GM18873 (cell line): ENCODE results near the gene MRPL20.
"Not testable (repeated sequence)": the region's sequence is repeated elsewhere in the genome, so short reads cannot be mapped to it uniquely, and the experiment has no call there.

Experiments
- ATAC-seq: cut with Tn5 transposase; IDR thresholded peaks from one replicate; pipeline ENCODE4 v1.9.1; 2021; ENCODE audit warnings: mild to moderate bottlenecking, moderate library complexity, moderate number of reproducible peaks; ENCODE audit not compliant: unreplicated experiment, low FRiP score

The MRPL20 gene

DNA sequence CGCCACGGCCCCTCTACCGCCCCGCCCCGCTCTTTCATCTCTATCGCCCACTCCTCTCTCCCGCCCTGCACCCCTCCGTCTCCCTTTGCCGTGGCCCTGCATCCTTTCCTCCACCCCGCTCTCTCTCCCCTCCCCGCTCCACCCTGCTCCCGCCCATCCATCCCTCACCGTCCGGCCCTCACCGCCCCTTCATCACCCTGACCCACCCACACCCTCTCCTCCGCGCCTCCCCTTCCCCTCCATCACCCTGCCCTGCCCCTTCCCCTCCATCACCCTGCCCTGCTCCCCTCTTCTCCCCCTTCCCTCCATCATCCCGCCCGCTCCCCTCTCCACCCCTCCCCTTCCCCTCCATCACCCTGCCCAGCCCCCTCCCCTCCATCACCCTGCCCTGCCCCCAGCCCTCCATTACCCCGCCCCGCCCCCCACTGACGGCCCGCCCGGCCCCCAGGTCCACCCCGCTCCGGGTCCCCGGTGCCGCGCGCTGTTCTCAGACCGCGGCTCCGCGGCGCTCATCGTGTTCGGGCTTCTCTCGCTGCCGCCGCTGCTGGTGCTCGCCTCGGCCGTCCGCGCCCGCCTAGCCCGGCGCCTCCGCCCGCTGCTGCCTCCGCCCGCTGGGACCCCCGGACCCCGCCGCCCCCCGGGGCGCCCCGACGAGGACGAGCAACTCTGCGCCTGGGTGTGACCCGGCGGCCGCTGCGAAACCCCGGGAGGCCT, 20.2 kb upstream of the MRPL20 start:
- no peak for ATAC-seq

DNA sequence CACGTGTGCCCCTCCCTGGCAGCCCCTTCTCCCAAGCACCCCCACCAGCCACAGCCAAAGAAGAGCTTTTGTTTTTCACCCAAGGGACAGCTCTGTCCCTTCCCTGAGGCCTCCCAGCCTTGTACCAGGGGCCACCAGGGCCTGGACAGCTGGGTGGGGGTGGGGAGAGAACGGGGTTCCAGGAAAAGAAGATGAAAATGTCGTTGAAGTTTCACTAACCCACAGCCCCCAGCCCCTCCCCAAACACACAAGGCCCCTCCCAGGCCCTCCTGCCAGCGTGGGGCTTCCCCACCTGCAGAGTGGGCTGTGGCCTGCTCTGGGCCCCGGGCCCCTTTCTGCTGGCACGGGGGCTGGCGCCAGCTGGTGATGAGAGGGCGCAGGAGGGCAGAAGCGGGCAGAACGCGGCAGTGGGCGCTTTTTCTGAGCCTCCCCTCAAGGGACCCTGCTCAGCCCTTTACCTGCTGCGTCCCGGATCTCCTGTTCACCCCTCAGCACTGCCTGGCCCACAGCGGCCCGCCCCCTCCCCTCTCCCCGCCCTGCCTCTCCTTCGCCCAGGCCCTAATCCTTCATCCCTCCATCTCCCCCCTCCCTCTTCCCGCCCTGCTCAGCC, 19.5 kb upstream of the MRPL20 start:
- no peak for ATAC-seq

DNA sequence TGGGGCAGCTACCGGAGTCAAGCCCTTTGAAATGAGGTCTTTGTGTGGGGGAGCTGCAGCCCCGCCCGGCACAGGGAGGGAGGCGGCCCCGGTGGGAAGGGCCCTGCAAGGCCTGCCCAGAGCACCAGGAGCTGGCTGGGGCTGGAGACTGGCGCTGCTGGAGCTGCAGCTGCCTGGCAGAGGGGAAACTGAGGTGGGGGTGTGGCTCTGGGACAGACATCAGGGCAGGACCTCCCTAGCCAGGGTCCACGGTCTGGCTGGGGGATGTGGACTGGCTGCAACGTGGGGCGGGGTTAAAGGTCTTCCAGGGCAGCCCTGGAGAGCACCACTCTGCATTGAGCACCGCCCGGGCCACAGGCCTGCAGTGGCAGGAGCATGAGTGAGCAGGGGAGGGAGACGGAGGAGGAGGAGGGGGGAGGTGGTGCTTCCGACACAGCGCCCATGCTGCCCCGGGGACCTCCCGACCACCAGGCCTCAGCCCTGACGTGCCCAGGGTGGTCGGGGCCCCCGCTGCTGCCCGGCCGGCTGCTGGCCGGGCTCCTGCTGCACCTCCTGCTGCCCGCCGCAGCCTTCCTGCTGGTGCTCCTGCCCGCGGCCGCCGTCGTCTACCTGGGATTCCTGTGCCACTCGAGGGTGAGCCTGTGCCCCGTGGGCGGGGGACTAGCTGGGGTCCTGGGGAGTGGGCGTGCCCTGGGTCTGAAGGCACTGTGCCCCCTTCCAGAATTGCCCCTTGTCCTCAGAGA, 18.8 kb upstream of the MRPL20 start:
- ATAC-seq, result no peak

DNA sequence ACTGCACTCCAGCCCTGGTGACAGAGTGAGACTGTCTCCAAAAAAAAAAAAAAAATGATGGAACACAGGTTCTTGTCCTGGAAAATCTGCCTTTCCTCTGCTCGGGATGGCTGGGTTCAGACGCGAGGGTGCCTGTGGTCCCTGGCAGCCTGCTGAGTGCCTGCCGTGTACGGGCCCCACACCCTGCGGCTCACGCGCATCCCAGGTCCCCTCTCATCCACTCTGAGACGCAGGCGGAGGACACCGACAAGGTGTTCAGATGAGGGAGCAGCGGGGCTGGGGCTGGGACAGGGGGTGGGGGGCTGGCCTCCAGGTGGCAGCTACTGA, 18.3 kb upstream of the MRPL20 start:
- no peak for ATAC-seq

DNA sequence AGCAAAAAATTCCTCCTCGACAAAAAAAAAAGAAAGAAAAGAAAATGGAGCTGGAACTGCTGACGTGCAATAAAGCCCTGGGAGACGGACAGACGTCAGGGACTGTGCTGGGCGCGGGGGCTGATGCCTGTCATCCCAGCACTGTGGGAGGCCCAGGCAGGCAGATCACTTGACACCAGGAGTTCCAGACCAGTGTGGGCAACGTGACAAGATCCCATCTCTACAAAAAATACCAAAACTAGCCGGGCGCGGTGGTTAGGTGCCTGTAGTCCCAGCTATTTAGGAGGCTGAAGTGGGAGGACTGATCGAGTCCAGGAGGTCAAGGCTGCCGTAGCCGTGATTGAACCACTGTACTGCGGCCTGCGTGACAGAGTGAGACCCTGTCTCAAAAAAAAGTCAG, 17.6 kb upstream of the MRPL20 start:
- ATAC-seq, result no peak

DNA sequence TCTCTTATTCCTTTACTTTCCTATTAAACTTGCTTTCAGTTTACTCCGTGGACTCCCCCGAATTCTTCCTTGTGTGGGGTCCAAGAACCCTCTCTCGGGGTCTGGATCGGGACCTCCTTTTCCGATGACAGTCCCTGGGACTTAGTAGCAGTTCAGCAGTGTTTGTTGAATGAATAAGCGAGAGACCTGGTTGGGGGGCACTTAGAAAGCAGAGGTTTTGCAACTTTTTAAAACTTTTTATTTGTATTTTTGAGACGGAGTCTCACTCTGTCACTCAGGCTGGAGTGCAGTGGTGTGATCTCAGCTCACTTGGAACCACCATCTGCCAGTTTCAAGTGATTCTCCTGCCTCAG, 16.1 kb upstream of the MRPL20 start:
- no peak for ATAC-seq

DNA sequence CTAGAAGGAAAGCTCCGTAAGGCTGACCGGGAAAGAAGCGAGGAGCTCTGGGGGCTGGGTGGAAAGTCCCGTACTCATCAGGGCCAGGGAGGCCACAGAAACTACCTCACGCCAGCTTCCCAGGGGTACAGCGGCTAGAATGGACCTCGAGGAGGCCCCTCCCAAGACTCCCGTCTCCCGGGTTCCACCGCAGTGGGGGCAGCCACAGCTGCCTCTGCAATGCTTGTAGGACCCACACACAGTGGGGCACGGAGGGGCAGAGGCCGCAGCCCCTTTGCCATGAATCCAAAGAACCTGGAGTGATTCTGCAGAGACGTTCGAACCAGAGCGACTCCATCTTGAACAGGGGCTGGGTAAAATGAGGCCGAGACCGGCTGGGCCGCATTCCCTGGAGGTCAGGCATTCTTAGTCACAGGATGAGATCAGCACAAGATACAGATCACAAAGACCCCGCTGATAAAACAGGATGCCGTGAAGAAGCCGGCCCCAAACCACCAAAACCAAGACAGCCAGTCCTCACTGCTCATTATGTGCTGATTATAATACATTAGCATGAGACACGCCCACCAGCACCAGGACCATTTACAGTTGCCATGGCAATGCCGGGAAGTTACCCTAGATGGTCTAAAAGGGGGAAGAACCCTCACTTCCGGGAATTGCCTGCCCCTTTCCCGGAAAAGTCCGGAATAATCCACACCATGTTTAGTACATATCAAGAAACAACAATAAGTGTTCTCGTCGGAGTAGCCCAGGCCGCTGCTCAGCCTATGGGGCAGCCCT, 15.6 kb upstream of the MRPL20 start:
- no peak for ATAC-seq

DNA sequence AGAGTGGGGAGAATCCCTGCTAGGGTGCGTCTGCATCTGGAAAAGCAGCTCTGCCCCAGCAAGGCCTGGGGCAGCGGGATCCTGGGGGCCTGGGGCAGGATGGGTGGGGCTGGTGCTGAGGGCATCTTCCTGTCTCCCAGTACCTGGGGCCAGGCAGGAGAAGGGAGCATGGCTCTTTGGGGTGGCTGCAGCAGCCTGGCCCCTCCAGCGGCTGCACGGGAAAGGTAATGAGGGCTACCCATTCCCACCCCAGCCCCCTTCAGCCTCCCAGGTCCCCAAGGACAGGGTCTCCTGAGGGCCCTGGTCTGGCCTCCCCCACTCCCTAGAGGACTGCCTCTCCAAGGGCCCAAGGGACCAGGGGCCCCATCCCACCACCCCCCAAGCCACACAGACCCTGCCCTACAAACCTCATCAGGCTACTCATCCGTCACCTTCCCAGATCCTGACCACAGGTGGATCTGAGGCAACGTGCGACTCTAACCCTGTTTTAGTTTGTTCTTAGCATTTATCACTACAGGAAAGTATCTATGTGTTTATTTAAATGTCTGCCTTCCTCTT, 14.9 kb upstream of the MRPL20 start:
- no peak for ATAC-seq

DNA sequence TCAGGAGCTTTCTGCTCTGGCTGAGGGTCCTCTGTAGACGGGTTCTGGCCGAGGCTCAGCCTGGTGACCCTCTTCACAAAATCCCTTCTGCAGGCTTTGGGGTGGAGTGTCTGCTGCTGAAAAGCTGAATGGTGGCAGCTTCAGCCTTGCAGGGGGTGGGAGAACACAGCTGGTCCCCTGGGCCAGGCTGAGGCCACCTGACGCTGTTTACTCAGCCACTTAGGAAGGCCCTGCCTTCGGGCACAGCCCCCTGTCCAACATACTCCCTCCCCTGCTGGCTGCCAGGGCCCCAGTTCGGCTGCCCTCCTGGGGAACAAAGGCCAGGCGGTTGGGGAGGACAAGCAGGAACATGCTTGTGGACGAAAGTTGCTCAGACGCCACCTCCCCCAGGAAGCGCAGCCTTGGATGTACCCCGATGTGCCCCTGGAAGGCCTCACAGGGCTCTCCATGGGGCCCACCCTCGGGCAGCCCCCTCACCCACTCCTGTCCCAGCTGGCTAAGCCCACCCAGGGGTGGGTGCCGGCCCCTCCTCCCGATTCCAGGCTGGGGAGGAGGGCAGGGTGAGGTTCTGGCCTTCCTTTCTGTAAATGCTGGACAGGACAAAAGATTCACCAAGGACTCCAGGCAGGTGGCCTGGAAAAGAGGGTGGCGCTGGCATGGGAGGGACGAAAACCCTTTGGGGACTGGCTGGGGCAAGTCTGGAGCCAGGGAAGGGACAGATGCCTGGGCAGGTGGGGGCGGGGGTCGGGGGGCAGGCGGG, 14.2 kb upstream of the MRPL20 start, which contains the start of gene ANKRD65:
Gene ANKRD65 (minus strand): TSS at position 130 of the 760 bp plus-strand sequence. CDS start 271 bp downstream, outside the sequence.
- no peak for ATAC-seq

DNA sequence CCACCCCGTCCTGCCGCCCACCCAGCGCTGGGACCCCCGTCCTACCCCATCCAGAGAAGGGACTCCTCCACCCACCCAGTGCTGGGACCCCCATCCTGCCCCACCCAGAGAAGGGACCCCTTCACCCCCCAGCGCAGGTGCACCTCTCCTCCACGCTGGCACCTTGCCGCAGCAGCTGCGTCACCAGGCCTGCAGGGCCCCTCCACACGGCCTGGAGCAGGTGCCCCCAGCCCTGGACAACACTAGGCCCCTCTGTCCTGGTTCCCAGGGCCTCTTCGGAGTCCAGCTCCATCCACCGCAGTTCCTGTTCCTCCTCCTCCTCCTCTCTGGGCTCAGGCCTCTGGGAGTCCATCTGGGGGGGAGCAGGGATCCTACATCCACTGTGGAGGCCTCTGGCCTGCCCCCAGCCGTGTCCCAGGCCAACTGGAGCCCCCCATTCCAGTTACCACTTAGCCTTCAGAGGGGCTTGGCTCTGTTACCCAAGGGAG, 13.6 kb upstream of the MRPL20 start:
- no peak for ATAC-seq

DNA sequence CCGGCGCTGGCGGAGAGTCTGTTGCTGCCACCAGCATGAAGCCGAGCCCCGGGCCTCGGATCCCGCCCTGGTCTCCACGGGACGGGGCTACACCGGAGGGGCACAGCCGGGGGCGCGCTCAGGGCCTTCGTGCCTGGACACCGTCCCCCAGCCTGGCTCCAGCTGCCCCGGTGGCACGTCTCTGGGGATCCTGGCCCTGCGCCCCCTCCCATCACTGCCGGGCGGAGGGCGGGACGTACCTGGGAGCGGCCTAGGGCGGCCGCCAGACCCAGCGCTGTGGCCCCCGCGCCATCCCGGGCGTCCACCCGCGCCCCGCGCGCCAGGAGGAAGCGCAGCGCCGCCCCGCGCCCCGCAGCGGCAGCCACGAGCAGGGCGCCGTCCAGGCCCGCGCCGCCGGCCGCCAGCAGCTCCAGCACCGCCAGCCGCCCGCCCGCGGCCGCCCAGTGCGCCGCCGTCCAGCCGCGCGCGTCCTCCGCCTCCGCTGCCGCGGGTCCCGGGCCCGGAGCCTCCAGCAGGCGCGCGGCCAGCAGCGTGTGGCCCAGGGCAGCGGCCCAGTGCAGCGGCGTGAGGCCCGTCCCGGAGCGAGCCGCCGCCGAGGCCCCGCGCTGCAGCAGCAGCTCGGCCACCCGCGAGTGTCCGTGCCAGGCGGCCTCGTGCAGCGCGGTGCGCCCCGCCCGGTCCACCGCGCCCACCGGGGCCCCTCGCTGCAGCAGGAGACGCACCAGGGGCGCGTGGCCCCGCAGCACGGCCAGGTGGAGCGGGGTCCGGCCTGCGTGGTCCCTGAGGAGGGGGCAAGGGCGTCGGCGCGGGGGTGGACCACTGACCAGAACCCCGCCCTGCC, 12.9 kb upstream of the MRPL20 start:
- ATAC-seq, result no peak

DNA sequence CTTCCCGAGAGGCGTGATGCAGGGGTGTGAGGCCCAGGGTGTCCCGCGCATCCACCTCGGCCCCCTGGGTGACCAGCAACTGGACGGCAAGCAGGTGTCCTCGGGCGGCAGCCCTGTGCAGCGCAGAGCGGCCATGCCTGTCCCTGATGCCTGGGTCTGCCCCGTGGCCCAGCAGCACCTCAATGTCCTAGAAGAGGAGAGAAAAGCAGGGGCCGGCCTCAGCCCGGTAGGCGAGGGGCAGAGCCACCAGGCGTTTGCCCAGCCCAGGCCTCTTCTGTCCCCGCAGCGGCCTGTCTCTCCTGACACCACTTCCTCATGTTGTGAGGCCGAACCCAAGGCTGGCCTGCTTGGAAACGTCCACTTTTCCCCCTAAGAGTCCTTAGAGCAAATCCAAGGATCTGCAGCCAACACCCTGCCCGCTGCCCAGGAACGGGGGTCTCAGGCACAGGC, 12.3 kb upstream of the MRPL20 start:
- ATAC-seq, result no peak

DNA sequence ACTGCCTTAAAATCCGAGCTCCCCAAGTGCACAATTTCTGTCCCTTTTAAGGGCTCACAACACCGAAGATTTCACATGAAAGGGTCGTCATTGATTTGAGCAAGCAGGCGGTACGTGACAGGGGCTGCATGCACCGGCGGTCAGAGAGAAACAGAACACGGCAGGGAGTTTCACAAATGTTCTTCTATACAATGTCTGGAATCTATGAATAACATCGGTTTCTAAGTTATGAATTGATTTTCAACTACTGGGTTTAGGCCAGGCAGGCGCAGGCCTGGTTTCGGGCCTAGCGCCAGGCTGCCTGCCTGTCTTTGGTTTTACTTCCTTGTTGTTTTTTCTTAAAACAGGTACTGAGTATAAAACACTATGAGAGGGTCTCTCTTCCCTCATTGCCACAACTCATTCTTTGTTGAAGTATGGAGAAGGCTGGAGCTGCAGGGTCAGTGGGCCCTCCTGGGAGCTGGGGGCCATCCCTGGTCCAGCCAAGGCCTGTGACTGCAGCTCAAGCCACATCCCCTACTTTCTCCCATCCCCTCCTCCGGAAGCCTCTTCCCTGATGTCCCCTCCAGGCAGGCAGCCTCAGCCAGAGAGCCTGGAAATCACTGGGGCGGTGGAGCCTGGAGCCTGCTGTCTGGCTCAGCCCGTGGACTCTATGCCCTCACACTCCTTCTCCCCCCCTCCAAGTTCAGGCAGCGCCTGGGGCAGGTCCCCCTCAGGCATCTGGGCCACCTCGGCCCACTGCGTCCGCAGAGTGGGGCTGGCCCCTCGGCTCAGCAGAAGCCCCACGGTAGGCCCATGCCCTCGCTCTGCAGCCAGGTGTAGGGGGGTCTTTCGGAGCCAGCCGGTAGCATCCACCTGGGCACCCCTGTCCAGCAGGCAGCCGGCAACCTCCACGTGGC, 11.6 kb upstream of the MRPL20 start:
- no peak for ATAC-seq

DNA sequence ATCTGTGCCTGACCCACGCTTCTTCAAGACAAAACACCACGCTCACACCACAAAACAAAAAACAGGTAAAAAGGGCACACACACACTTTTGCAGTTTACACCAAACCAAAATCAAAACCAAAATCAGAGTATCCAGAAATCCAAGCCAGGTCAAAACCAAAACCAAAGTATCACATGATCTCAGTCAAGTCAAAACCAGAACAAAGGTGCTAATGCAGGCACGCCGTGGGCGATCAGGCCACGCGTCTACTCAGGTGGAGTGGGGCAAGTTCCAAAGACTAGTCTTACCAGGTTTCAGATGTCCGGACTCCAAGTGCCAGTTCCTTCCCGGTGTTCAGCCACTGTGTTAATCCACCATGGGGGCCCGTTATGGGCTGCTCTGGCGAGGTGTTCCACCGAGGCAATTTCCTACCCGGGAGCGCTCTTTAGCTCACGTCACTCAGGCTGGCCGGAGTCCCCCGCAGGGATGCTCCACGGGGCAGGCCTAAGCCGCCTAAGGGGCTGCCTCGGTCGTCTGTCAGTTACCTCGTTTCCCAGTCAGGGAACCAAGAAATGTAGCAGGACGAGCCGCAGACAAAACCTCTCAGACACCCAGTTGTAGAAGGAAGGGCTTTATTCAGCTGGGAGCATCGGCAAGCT, 10.9 kb upstream of the MRPL20 start:
- ATAC-seq, result not testable (repeated sequence)

DNA sequence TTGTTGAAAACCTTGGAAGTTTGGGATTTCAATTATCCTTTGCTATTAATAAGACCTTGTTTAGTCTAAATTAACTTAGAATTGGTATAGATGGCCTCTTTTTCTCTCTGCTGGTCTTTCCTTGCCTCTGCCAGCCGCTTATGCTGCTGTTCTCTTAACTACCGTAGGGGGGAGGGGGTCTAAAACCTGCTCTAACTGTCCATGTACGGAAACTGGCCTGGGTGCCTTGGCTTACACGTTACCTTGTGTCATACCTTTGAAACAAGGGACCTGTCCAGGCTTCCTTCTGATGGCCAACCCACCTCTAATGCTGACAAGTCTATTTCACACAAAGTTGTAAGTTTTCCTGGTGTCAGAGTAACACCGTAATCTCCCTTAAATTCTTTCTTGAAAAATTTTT, 10.3 kb upstream of the MRPL20 start:
- ATAC-seq, result not testable (repeated sequence)

DNA sequence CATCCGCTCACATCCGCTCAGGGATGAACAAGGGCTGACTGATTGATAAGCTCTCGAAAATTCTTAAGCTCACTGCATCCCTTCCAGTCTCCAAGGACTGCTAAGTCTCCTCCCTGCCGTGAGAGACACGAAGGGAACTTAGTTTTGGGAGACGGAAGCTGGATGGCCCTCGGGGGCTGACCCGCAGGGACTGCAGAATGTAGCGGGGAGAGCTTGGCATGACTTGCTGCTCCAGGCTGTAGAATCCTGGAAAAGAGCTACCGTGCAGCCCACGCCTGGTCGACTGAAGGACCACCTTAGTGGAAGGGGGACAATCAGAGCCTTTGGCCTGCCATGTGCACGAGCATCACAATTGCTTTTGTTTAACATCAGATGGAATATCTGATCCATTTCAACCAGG, 8.7 kb upstream of the MRPL20 start:
- ATAC-seq, result no peak

DNA sequence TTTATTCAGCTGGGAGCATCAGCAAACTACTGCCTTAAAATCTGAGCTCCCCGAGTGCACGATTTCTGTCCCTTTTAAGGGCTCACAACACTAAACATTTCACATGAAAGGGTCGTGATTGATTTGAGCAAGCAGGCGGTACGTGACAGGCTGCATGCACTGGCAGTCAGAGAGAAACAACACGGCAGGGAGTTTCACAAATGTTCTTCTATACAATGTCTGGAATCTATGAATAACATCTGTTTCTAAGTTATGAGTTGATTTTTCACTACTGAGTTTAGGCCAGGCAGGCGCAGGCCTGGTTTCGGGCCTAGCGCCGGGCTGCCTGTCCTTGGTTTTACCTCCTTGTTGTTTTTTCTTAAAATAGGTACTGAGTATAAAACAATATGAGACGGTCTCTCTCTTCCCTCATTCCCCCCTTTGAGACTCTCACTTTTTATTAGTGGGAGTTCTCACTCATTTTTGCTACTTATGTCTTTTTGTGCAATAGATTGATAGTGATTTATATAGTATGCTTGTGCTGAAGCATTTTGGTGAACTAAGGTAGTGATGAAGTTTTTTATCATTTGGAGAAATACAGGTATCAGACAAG, 5.3 kb upstream of the MRPL20 start:
- ATAC-seq, result not testable (repeated sequence)
